Tibial nerve (tissue), 3 donors: ENCODE results near the gene PPM1H.

Experiments used
- POLR2A ChIP-seq, 2 donors: fragments of 450-650 bp; IDR thresholded peaks; one replicate each; pipeline ENCODE4 v1.6.1; 2017; ENCODE audit warnings: antibody characterized with exemption in 2 of 2, mild to moderate bottlenecking in 2 of 2, moderate library complexity in 2 of 2
- TF ChIP-seq, protein P1 (sequence below), 5 experiments: fragments of 200-600 bp in 3 of 5; fragments of 450-650 bp in 2 of 5; sonication (generic) in 3 of 5; IDR thresholded peaks; one replicate each; pipeline ENCODE4 v1.5.1; 2016 to 2019; ENCODE audit warnings: antibody characterized with exemption in 5 of 5, mild to moderate bottlenecking in 3 of 5, moderate library complexity in 2 of 5

GRCh38 chr12:62924084-62924483, 10.9 kb downstream of the PPM1H start:
- no peak for TF ChIP-seq POLR2A (IDR thresholded peaks at IDR 0.05)
- TF ChIP-seq, protein P1, sequence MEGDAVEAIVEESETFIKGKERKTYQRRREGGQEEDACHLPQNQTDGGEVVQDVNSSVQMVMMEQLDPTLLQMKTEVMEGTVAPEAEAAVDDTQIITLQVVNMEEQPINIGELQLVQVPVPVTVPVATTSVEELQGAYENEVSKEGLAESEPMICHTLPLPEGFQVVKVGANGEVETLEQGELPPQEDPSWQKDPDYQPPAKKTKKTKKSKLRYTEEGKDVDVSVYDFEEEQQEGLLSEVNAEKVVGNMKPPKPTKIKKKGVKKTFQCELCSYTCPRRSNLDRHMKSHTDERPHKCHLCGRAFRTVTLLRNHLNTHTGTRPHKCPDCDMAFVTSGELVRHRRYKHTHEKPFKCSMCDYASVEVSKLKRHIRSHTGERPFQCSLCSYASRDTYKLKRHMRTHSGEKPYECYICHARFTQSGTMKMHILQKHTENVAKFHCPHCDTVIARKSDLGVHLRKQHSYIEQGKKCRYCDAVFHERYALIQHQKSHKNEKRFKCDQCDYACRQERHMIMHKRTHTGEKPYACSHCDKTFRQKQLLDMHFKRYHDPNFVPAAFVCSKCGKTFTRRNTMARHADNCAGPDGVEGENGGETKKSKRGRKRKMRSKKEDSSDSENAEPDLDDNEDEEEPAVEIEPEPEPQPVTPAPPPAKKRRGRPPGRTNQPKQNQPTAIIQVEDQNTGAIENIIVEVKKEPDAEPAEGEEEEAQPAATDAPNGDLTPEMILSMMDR (IDR thresholded peaks at IDR 0.05), result no peak
